Inferior parietal cortex (tissue), 1 donor: Measurements from ENCODE around the gene DPF3.

ENCODE experiments used
- DNase-seq: peaks from one replicate; pipeline ENCODE4 v3.0.0-alpha.2; 2016; ENCODE audit errors: extremely low spot score

The DPF3 gene

DNA sequence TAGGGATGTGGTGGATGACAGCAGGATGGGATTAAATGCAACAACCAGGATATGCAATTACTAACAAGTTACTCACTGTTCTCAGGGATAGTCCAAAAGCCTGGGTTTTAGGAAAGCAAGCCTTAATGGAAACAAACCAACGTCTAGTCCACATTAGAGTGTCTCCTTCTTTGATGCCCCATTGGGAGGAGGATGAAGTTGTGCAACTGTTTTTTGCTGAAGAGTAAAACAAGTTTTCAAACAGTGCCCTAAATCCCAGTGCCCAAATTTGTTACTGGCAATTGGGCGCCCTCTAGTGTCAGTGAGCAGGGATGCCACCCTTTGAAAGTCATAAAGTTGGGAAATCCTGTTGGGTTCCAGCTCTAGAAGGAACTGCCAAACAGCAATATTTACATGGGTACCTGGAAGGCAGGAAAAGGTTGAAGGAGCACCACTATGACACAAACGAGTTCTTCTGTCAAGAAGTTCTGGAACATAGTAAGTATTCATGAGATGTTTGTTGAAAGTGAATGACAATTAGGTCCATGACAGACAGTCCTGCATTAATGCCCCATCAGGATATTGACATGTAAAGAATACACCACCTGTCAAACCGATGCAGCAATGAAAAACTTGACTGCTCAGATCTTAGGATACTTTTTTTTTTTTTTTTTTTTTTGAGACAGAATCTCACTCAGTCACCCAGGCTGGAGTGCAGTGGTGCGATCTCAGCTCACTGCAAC lies 11.1 kb upstream of the DPF3 start:
- peak; percentile 91 for DNase-seq

DNA sequence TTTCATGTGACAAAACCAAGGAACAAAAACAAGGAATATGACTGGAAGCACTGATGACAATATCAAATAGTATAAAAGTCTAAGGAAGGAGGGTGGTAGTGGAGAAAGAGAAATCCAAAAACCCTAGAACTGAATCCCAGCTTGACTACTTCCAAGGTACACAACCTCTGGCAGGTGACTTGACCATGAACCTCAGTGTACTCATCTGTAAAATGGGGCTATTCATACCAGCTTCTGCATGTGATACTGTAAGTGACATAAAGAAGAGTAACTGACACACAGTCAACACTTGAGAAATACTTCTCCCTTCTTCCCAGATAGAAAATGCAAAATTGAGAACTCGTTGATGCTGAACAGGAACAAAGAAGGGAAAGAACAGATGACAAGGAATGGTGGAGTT lies 10.3 kb upstream of the DPF3 start:
- DNase-seq: no peak

DNA sequence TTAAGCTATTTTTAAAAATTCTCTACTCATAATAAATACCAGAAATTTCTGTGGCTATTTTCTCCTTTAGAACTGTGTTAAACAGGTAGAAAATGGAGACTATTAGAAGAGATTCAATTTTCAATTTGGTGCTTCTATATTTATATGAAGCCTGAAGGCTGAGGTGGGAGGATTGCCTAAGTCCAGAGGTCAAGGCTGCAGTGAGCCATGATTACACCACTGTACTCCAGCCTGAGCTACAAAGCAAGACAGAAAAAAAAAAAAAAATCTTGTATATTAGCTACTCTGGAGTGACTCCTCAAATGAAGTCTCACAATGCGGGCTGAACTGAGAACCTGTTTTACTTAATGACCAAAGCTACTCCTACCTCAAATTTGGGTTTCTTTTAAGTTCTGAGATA lies 9.8 kb upstream of the DPF3 start:
- no peak for DNase-seq

DNA sequence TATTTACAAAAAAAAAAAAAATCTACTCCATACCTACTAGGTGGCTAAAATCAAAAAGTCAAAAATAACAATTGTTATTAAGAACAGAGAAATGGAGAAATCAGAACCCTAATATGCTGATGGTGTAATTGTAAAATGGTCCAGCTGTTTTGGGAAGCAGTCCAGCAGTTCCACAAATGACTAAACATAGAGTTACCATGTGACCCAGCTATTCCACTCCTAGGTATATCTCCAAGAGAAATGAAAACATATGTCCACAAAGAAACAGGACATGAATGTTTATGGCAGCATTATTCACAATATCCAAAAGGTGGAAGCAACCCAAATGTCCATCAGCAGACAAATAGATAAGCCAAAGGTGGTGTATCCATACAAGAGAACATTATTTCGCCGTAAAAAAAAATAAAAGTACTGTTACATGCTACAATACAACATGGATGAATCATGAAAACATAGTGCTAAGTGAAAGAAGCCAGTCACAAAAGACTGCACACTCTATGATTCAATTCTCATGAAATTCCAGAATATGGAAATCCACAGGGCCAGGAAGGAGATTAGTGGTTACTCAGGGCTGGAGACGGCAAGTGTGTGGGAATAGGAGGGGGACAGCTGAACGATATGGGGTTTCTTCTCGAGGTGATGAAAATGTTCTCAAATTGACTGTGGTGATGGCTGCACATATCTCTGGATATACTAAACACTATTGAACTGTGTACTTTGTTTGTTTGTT lies 9.1 kb upstream of the DPF3 start:
- no peak for DNase-seq

DNA sequence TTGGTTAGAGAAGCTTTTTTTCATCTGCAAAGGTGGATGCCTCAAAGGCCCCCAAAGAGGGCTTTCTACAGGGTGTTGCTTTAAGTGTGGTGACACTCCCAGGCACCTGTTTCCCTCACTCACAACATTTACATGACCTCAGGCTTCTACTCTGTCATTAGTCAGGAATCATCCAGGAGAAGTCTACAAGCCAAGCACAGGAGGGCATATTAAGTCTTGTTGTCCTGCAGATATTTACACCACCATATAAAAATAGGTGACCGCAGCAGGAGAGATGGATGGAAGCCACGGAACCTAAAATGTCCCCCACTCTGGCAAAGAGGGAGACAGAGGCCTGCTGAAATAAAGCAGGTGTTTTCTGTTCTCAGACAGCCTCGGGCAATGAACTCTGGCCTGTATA lies 7.5 kb upstream of the DPF3 start:
- DNase-seq: no peak

DNA sequence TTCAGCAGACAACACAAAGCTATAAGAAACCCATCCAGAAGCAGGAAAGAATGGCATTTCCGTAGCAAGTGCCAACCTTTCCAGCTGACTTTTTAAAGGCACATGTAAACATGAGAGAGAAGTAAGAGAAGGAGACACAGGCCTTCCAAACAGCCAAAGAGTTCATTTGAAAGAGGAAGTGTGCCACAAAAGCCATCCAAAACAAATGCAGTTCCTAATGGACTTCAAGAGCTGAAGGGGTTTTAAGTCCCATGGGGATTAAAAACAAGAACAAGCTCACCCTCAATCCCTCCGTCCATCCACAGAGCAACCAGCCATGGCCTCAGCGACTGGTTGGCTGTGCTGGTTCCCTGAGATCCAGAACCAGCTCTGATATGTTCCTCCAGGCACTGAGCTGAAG lies 4.5 kb upstream of the DPF3 start:
- no peak for DNase-seq

DNA sequence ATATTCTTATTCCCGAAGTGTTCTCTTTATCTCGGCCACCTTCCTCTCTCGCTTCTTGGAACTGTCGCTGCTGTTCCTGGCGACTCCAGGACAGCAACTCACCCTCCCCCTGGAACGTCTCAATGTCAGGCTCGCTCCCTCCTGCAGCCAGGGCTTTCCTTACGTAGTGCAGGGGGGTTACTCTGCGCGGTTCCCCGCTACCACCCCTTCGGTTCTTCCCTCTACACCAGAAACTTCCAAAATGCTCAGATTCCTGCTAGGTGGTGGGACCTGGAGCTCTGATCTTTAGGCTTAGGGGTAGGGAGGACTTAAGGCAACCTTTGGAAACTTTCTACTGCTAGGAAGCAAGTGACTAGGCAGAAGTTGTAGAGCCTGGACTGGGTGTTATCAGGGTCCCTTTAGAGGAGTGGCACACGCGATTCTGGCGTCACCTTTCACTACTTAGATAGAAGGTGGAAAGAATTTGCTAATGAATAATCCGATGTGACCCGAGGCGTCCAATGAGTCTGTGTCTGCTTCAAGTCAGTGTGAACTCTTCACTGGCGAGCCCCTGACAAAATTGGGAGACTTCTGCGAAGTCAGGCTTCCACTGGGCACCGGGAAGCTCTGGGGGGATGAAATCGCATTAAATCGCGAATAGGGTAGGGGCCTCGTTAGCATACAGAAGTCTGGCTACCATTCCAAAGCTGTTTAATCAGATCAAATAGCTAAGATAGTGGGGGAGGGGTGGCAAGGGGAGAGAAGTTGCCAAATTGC lies 900 bp upstream of the DPF3 start:
- DNase-seq: no peak

DNA sequence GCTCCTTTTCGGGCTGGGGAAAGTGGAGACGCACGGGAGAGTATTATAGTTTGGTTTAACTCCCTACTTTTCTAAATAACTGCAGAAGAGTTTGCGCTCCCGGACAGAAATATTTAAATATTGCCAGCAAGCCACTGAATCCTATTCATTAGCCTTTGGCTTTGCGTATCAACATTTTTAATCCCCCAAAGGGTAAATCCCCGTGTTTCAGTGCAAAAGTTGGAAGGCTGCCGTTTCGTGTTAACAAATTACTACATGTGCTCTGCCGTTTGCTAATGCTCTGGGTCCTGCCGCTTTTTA lies 372 bp upstream of the DPF3 start:
- DNase-seq: no peak

DNA sequence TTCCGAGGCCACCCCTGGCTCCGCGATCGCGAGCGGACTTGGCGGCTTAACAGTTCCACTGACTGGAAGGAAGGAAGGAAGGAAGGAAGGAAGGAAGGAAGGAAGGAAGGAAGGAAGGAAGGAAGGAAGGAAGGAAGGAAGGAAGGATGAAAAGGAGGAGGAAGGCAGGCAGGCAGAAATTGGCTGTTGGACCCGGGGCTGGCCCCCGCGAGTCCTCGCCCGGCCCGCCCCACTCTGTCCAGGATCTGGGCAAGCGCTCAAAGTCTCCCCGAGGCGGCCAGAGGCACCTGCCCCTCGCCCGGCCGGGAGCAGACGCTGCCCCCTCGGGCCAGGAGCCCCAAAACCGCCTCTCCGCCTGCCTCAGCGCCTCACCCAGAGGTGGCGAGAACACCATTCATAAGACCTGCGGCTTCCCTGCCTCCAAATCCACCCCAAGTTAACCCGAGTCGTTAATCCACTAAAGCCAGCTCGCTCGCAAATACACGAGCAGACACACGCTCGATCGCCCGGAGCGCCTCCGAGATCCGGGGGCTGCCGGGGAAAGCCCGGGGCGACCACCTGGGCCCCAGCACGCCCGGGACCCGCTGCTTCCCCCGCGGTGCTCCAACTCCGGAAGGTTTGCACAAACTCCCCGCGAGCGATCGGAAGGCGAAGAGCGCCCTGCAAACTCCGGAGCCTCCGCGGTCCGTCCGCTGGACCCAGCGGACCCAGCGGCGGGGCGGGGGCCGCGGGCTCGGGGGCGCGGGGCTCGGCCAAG lies 844 bp downstream of the DPF3 start:
- peak; percentile 21 for DNase-seq

DNA sequence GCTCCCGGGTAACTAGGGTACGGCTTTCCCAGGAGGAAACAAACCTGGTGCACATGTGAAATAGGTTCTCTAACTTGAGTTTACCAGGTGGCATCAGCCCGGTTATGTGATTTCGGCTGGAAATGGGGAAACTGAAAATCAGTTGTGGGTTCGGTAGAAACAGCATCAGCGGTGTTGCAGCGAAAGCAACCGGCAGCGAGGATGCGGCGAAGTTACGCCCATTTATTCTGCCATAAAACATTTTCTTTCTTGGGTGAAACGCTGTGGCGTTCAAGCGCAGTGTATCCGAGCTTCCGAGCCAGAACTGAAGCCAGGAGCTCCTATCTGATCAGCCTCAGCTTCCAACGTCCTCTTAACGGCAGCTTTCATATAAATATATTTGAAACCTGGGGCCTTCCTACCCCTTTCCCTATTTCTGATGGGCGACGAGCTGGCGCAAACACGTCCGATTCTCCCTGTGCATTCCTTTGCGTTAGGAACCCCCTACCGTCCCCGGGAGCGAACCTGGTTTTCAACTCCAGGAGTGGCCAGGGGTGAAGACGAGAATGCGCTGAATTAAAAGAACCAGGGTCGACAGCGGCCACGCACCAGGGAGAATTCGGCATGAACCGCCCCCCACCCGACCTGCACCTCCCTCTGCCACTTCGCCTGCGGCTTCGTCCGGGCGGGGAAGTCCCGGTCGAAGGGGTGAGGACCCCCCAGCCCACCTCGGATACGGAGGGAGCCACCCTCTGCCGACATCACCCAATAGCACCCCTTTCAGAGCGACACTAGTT lies 1.6 kb downstream of the DPF3 start:
- peak; percentile 36 for DNase-seq

DNA sequence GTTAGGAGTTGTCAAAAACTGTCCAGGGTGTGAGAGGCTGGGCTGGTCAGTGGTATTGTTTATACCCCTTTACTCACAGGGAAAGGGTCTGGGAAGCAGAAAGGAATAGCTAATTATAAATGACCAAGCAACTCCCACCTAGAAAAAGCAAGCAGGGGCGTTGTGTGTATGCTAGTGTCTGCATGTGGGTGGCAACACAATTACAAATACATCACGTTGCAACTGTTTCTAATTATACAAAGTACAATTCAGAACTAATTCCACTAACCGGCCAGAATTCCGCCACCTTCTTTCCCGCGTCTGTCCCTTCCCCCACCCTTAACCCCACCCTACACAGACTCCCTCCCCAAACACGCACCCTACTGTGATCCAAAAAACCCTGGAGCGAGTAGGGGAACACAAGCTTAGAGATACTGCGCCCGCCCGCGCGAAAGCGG lies 2.2 kb downstream of the DPF3 start:
- DNase-seq: no peak

DNA sequence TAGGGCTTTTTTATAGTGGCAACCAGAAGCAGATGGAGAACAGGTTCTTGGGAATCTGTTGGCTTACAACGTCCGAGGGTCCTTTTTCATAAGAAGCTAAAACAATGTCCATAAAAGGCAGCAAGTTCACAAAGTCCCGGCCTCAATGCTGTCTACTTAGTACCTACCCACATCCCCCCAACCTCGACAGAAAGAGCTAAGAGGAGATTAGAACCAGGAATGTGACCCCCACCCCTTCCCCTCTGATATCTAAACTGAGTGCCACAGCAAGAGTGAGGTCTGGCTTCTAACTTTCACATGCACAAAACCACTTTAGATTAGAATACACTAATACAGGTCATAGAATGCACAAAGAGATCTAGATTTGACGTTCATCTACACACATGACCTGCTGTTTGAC lies 4.5 kb downstream of the DPF3 start:
- DNase-seq: no peak

DNA sequence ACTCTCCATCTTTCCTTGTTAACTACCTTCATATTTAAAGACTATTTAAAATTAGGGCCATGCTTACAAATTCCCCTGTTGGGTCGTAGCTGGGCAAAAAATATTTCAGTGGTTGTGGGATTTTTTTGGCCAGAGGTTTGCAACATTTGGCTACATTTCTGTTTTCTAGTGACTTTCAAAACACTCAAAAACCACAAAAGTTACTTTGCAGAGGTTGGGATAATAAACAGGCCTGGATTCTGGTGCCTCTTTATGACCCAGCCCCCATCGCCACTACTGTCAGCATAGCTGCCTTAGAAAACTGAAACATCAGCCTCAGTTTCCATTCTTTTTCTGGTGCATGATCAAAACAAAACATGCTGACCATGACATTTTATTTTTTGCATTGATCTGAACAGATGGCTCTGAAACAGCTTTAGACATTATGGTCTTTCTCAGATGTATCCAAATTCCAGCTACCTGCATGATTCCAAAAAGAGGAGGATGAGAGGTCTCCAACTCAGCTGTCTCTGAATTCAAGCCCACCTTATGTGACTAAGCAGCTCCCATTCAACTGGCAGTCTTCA lies 5.2 kb downstream of the DPF3 start:
- no peak for DNase-seq

DNA sequence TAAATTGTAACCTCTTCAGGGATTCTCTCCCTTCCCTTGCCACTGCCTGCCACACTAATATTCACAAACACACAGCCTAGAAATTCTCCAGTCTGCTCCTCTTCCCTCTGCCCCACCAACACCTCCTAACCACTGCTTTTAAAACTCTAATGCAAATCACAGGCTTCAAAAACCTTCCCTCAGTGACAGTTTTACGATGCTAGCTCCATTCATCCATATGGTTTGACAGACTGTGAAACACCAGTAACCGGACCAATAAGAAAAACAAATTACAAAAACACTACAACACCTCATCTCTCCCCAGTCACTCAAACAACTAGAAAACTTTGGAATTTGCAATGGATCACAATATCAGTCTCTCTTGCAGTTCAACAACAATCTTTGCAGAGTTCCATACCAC lies 5.7 kb downstream of the DPF3 start:
- no peak for DNase-seq

DNA sequence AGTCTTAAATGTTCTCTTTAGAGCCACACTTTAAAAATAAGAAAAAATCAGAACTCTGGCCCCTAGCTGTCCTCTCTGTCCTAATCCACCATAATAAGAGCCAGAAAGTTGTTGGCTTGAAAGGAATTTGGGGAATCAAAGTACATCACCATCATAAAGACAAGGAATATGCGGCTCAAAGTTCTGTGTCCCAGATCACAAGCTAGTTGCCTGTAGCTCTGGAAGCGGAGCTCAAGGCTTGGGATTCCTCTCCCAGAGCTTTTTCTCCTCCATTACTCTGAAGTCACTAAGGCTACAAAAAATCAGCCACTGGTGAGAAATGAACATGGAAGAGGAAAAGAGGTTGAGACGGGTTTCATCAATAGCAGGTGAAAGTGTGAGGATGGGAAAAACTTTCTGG lies 6.4 kb downstream of the DPF3 start:
- DNase-seq: no peak

DNA sequence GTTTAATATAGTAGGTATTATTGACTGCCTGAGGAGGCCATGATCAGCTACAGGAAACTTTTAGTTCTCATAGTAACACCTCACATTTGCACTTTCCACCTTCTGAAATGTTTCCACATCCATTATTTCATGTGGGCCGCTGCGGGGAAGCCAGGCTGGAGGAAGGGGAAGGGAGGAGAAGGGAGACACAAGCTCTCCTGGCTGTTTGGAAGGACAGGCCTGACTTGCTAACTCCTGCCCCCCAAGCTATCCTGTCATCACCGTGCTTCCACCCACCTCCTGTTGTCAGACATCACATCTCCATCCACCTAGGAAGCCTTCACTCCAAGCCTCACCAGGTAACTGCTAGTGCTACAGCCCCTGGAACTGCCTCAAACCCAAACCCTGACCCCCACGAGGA lies 9.5 kb downstream of the DPF3 start:
- DNase-seq: no peak

DNA sequence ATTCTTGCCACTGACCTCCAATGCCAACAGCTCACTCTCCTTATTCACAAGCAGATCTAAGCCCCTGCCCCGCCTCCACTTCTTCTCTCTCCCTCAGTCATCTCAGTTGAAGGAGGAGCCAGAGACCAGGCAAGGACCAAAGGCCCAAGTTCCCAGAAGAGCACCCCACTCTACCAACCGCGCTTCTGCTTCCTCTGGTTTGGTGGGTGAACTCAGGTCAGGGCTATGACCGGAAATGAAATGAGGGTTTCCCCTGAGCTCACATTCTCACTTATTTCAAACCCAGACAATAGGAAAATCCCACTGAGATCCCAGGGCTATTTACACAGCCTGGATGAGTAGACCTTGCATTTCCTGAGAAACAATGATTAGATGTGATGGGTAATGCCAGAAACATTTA lies 9.9 kb downstream of the DPF3 start:
- no peak for DNase-seq

DNA sequence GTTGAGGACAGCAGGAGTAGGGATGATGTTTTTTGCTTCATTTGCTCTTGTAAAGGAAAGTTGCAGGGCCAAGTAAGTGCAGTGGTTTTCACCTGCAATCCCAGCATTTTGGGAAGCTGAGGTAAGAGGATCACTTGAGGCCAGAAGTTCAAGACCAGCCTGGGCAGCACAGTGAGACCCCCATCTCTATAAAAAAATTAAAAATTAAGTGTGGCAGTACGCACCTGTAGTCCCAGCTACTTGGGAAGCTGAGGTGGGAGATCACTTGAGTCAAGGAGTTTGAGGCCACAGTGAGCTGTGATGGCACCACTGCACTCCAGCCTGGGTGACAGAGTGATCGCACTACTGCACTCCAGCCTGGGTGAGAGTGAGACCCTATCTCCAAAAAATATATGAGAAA lies 10.8 kb downstream of the DPF3 start:
- DNase-seq: no peak

DNA sequence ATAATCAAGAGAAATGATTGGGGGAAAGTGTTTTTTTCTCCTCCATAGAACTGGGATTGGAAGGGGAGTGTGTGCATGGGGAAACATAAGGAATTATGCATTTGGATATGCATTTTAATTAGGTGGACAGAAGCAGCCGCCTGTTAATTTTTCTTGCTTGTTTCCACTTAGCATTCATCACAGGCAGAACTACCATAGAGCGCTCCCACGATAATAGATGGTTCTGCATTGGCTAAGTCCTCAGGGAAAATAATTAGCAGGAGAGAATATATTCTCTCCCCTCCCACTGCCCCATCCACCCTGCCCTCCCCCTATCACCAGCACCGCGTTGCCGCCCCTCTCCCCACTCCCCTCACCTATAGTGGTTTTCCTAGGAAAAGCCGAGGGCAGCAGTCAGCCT lies 11.4 kb downstream of the DPF3 start:
- DNase-seq: no peak

DNA sequence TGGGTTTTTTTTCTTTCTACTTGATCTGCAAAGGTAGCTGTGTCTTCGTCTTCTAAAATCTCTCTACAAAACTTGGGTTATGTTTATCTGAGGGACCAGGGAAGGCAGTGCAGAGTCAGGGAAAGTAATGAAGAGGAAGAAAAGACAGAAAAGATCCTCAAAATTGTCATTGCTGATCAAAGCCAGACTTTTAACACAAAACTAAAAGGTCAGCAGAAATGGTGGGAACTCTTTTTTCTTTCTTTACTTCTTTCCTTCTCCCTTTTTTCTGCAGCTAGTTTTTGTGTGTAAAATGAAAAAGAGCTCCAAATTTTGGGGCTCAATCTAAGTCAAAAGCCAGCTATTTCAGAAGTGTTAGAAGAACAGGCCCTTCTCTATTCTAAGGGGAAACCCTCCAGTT lies 11.9 kb downstream of the DPF3 start:
- no peak for DNase-seq

DNA sequence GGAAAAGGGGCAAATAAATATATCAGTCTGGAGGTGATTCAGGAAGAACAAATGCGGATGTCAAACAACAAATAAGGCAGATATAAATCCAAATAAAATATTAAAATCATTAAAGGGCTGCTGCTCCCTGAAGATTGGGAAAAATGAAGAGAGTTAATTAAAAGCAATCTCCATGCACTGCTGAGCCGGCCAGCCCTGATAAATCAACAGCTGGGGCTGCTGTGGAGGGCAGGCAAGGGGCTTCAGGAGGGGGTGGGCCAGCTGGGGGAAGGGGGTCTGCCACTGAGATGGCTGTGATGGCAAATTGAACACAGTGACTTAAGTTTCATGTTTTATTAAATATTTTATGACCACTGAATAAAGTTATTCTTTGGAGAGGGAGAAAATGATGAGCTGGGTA lies 12.4 kb downstream of the DPF3 start:
- DNase-seq: no peak
